Measurements from ENCODE around the gene CFAP58. TPM values are rescaled to one million over a fixed set of nuclear protein-coding genes. Genes with fewer than 3 reads are reported as not detected.
A peak's percentile ranks its signal among the peaks of the same experiment; 100 is the strongest.

CFAP58 gene
- total and polyA plus RNA-seq, 2 of the 13 experiments (the other 11 are each of a cell fraction or from before 2014, with no cell fraction given), result 0.03 TPM; not detected in 1

DNA sequence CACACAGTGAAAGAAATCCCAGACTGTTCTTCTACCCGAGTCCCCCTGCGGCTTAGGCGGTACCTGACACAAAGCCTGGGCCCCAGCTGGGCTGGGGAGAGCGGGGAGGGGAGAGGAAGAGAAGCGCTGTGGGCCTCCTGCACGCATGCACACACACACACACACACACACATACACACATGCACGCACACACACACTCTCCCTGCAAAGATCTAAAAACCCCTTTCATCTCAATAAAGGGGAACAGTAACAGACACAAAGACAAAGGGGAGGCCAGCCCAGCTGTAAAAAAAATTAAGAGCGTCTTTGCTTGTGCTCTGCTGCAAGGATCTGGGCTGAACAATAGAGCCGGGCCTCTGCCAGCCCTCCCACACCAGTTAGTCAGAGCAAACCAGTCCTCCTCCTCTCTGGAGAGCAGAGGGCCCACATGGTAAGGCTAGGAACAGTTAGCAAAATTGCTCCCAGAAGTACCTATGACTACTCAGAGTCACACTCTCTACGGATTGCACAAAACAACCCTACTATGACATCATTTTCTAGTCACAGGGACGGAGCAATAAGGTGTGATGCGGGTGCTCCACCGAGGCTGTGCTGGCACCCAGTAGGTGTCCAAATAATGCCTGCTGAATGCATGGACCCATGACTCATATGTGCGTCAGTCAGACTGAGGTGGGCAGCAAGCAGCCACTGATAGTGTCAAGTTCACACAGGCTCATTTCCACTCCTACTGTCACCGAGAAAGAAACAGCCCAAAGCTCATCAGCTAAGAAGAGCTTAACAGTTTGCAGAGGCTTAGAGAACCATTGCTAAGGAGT is 24.5 kb upstream of the CFAP58 start (continued):
- TF ChIP-seq ZKSCAN1 (IDR thresholded peaks at IDR 0.05; ENCODE audit: low read length) (peak; percentile 83), ZNF20 (CRISPR knock-in tag; IDR thresholded peaks at IDR 0.05) (no peak), ZNF652 (CRISPR knock-in tag; IDR thresholded peaks at IDR 0.05; ENCODE audit: borderline replicate concordance, low read depth) (no peak), SMC3 (IDR thresholded peaks at IDR 0.05; ENCODE audit: low read length) (no peak), PBX3 (CRISPR knock-in tag; IDR thresholded peaks at IDR 0.05; ENCODE audit: borderline replicate concordance) (no peak), TAF1 (CRISPR knock-in tag; IDR thresholded peaks at IDR 0.05) (no peak), ZNF773 (CRISPR knock-in tag; IDR thresholded peaks at IDR 0.05; ENCODE audit: borderline replicate concordance) (no peak), ZNF646 (CRISPR knock-in tag; IDR thresholded peaks at IDR 0.05) (peak; percentile 77), ZNF644 (CRISPR knock-in tag; IDR thresholded peaks at IDR 0.05; ENCODE audit: low read depth) (no peak), NFKBIZ (CRISPR knock-in tag; IDR thresholded peaks at IDR 0.05) (no peak), FOXC1 (CRISPR knock-in tag; IDR thresholded peaks at IDR 0.05; ENCODE audit: borderline replicate concordance) (no peak)
- TF ChIP-seq, protein P1, sequence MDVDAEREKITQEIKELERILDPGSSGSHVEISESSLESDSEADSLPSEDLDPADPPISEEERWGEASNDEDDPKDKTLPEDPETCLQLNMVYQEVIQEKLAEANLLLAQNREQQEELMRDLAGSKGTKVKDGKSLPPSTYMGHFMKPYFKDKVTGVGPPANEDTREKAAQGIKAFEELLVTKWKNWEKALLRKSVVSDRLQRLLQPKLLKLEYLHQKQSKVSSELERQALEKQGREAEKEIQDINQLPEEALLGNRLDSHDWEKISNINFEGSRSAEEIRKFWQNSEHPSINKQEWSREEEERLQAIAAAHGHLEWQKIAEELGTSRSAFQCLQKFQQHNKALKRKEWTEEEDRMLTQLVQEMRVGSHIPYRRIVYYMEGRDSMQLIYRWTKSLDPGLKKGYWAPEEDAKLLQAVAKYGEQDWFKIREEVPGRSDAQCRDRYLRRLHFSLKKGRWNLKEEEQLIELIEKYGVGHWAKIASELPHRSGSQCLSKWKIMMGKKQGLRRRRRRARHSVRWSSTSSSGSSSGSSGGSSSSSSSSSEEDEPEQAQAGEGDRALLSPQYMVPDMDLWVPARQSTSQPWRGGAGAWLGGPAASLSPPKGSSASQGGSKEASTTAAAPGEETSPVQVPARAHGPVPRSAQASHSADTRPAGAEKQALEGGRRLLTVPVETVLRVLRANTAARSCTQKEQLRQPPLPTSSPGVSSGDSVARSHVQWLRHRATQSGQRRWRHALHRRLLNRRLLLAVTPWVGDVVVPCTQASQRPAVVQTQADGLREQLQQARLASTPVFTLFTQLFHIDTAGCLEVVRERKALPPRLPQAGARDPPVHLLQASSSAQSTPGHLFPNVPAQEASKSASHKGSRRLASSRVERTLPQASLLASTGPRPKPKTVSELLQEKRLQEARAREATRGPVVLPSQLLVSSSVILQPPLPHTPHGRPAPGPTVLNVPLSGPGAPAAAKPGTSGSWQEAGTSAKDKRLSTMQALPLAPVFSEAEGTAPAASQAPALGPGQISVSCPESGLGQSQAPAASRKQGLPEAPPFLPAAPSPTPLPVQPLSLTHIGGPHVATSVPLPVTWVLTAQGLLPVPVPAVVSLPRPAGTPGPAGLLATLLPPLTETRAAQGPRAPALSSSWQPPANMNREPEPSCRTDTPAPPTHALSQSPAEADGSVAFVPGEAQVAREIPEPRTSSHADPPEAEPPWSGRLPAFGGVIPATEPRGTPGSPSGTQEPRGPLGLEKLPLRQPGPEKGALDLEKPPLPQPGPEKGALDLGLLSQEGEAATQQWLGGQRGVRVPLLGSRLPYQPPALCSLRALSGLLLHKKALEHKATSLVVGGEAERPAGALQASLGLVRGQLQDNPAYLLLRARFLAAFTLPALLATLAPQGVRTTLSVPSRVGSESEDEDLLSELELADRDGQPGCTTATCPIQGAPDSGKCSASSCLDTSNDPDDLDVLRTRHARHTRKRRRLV (CRISPR knock-in tag; IDR thresholded peaks at IDR 0.05), result no peak
- TF ChIP-seq, protein P2, sequence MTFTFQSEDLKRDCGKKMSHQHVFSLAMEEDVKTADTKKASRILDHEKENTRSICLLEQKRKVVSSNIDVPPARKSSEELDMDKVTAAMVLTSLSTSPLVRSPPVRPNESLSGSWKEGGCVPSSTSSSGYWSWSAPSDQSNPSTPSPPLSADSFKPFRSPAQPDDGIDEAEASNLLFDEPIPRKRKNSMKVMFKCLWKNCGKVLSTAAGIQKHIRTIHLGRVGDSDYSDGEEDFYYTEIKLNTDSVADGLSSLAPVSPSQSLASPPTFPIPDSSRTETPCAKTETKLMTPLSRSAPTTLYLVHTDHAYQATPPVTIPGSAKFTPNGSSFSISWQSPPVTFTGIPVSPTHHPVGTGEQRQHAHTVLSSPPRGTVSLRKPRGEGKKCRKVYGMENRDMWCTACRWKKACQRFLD (CRISPR knock-in tag; IDR thresholded peaks at IDR 0.05; ENCODE audit: borderline replicate concordance), result no peak
